Renal cortex interstitium (tissue), 11 donors: ENCODE results near the gene EIF4ENIF1. TPM values are rescaled to one million over a fixed set of nuclear protein-coding genes. Genes with fewer than 3 reads are reported as not detected.
A peak's percentile ranks its signal among the peaks of the same experiment; 100 is the strongest.
"Not testable (repeated sequence)": the region's sequence is repeated elsewhere in the genome, so short reads cannot be mapped to it uniquely, and the experiment has no call there.

Experiments
- DNase-seq, 11 donors: peaks; one replicate each; pipeline ENCODE4 v3.0.0-alpha.2; 2013; ENCODE audit warnings: low read depth in 9 of 11, low spot score in 4 of 11; ENCODE audit errors: extremely low read depth in 1 of 11
- polyA plus RNA-seq, 3 donors: library from polyadenylated mRNA; unstranded; fragments of 120-200 nt; gene quantifications; one replicate each; pipeline ENCODE4 v1.2.1, GENCODE V29; 2013; ENCODE audit not compliant: insufficient read length in 3 of 3

The EIF4ENIF1 gene
- polyA plus RNA-seq, 3 donors, result 45.1 to 47.0 (median 45.5) TPM

DNA sequence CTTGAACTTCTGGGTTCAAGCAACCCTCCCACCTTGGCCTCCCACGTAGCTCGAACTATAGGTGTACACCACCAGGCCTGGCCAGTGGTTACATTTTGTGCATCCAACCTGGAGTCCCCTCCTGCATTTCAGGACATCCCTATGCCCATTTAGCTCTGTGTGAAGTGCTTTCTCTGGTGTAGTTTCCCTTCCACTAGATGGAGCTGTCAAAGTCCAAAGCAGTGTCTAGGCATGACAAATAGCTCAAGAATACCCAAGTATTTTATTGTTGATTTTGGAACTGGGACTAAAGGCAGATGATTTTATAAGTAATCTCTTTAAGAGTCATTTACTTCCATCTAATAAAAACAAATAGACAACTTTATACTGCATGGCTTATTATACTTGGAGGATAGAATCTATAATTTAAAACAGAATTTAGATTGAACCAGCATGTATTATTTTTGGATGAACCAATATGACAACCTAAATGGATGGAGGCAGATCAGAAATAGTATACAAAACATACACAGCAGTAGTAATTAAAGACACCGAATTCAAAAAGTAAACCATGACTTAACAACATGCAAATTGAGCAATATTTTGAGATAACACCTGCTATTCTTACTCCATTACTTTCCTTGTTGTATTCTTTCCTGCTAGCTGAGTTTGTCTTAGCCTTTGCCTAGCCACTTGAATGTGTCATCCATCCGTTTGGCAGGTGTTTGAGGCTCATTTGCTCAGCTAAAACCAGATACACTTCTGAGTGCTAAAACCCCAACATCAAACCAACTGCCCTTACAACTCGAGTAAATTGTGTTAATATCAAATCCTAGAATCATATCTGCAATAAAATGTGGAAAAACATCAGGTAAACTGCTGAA is 37.7 kb downstream of the EIF4ENIF1 start:
- peak in 5 of 11 donors; percentile 3 to 8 (median 8) for DNase-seq

- no peak for DNase-seq
Measured at GRCh38 chr22:31449506-31449905, 40.1 kb downstream of the EIF4ENIF1 start.

- DNase-seq, result no peak
Measured at GRCh38 chr22:31448382-31448781, 41.3 kb downstream of the EIF4ENIF1 start.

GRCh38 chr22:31447337-31447736 is 42.3 kb downstream of the EIF4ENIF1 start:
- no peak for DNase-seq

- DNase-seq, result no peak
Measured at GRCh38 chr22:31446767-31447166, 42.9 kb downstream of the EIF4ENIF1 start.

GRCh38 chr22:31446208-31446607 is 43.4 kb downstream of the EIF4ENIF1 start:
- DNase-seq, result no peak

GRCh38 chr22:31445642-31446041 is 44.0 kb downstream of the EIF4ENIF1 start:
- DNase-seq, result no peak

DNA sequence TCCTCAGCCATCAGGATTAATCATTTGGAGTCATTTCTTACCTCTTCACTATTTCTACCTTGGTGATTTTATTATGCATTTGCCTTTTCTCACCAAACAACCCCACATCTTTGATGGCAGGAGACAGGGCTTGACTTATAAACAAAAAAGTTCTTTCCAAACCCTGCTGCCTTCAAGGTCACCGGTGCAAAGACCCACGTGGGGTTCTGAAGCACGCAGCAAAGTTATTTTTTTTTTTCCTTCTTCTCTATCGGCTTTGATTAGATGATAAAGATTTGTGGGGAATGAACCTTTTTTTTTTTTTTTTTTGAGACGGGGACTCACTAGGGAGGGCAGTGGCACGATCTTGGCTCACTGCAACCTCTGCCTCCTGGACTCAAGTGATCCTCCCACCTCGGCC is 46.1 kb downstream of the EIF4ENIF1 start:
- no peak for DNase-seq

DNA sequence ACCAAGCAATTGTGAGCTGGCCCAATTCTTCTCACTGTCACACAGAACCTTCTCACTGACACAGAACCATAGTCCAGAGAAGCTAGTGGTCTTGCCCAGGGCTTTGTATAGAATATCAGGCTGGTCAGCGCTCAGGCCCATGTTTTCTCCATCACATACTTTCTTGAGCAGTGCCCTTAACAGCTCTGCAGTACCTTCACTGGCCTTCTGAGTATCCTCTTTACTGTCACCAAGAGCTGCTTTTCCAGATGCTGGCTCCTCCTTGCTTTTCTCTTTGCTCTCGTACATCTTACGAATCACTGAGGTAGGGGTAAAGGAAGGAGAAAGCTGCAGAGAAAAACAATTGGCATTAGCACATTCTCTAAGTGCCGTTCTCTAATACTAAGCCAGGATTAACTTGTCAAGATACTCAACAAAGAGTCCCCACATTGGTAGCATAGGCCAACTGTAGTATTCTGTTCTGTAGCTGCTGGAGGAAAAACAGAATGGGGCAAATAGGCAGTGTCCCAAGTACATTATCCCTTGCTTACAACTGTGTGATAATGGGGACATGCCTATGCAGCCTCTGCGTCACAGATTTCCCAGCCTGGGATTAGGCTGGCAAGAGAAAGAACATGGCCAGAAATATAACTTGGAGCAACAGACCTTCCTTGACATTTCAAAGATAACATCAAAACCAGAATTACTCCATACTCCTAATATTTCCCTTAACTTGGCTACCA is 46.7 kb downstream of the EIF4ENIF1 start:
- DNase-seq, result no peak

- DNase-seq, result no peak
Measured at GRCh38 chr22:31441652-31442051, 48.0 kb downstream of the EIF4ENIF1 start.

DNA sequence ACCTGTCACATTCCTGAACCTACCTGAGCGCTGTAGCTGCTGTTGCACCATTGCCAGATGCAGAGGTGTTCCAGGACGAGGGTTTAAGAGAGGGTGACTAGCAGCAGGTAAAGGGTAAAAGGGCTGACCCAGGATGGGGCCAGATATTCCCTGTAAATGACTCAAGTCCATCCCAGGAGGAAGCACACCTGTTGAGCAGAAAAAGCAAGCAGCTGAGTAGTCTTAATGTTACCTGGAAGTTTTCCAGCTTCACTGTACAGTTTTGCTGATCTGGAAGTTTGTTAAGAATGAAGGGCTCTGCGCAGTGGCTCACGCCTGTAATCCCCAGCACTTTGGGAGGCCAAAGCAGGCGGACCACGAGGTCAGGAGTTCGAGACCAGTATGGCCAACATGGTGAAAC is 49.0 kb downstream of the EIF4ENIF1 start:
- DNase-seq, result no peak

DNA sequence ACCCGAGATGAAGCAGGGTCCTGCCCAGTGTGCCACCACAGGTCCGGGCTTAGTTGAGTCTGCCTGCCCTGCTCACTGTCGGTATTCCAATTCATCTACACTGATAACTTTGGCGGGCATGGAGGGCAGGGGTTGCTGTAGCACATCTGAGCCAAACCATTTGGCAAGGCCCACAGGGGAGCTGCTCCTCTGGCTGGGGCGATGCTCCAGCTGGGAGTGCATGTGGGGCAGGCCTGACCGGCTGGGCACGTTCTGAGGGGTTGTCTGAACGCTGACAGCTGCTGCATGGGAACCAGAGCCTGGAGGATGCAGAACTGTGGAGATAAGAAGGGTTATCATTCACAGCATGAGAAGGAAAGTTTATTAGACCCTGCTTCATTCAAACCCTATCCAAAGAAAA is 49.8 kb downstream of the EIF4ENIF1 start:
- no peak for DNase-seq

DNA sequence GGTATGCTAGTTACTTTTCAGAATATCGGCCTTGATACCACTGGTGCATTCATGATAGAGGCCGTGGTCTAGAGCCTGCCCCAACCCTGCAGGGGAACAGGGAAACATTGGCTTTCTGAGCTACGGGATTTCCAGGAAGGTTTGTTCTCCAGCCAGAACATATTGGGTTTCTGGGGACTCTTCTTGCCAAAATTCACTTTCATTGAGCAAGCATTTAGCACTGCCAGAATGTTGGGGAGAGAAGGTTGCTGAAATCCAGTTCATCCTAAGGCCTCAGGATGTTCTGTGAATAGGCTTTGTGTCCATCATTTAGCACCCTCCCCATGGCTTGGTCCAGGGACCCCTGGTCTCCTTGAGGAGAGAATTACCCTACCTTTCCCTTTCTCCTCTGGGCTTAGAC is 53.5 kb downstream of the EIF4ENIF1 start:
- no peak for DNase-seq

- DNase-seq, result no peak
Measured at GRCh38 chr22:31431950-31432349, 57.7 kb downstream of the EIF4ENIF1 start.

DNA sequence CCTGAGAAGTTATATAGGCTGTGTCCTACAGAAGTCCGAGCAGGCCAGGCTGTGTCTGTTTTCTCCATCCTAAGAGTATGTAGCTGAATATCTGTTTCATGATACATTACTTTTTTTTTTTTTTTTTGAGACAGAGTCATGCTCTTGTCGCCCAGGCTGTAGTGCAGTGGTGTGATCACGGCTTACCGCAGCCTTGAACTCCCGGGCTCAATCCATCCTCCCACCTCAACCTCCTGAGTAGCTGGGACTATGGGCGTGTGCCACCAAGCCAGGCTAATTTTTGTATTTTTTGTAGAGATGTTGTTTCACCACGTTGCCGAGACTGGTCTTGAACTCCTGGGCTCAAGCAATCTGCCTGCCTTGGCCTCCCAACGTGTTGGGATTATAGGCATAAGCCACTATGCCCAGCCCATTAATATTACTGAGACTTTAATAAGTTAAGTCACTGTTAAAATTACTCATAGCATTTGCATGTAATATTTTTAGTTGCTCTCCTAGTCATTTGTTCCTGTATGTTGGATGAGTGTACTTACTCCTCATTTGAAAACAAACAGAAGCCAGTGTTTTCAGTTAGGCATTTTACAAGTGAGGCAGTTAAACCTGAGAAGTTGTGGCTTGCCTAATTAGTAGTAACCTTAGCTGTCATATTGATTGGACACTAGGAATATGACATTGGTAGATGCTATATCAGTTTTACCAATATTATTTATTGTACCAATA is 64.2 kb downstream of the EIF4ENIF1 start:
- no peak for DNase-seq

DNA sequence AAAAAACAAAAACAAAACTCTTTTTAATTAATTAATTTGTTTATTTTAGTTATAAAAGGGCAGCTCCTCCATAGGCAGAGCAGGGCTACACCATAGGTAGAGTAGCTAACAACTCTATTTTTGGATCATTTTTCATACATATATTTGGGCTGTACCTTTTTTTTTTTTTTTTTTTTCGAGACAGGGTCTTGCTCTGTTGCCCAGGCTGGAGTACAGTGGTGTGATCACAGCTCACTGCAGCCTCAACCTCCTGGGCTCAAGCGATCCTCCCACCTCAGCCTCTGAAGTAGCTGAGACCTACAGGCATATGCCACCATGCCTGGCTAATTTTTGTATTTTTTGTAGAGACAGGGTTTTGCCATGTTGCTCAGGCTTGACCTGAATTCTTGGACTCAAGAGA is 87.3 kb downstream of the EIF4ENIF1 start:
- not testable (repeated sequence) for DNase-seq

DNA sequence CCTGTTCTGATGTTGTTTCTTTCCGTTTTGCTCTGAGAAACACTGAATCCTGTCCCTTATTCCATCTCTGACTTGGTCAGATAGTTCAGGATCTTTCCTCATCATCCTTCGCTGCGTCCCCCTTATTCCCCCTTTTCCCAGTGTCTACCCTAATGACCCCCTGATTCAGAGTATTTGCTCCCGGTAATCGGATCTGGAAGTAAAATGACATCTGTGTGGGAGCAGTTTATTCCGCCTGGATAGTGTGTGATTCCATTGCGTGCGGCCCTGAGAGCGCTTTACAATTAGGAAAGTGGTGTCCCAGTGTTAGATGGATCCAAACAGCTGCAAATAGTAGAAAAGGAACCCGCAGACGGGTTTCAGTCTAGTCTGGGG is 89.6 kb downstream of the EIF4ENIF1 start:
- peak in 3 of 11 donors; percentile 20 to 26 (median 20) for DNase-seq

DNA sequence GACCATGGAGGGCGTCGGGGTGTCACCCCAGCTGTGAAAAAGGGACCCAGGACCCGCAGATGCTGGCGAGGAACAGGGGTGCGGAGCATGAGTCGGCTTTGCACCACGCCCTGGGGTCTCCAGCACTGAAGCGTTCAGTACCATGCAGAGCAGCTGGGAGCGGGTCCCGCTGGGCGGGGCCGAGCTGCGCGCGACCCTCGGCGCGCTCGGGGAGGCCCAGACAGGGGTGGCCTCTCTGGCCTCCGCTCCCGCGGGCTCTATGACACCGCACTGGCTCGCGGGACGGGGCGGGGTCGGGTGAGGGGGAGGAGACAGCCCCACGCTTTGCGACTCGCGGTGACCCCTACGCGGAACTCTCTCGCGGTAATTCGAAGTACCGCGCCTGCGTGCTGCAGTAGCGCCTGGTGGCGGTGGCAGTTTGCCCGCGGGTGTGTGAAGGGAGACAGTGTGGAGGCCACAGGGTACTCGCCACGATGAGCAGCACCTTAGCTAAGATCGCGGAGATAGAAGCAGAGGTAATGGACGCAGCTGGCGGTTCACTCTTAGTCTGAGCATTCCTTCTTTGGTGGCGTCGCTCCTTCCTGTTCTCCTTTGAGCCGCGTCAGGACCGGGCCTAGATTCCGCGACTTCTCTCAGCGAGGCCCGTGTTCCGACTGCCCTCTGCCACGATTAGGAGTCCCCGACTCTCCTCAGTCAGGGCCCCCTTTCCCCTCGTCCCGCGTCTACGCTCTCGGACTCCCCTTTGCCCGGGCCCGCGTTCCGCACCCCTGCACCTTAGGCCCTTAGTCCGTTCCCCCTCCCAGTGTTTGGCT is 90.2 kb downstream of the EIF4ENIF1 start, which contains the start of gene DRG1:
DRG1 (plus strand) TSS at position 394 of the 812 bp plus-strand sequence; CDS start at position 474, 80 bp downstream.
- peak; percentile 91 to 96 (median 95) for DNase-seq

DNA sequence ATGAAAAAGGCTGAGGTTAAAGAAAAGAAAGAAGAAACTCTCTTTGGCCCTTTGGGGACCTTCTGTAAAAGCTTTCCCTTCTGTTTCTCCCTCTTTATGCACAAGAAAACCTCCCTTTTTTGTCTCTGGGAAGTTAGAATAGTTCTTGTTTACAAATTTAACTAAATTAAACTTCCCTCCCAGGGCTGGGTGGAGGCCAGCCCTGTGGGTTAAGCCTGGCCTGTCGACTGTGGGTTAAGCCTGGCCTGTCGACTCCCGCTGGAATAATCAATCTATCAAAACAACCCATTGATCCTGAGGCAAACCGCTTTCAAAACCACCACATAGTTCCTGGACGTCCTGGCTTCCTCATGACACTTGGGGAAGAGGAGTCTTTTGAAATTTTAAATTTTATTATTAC is 91.4 kb downstream of the EIF4ENIF1 start:
- no peak for DNase-seq
